Activated CD4-positive, alpha-beta T cell treated with anti-CD3 and anti-CD28 coated beads, Interleukin-2, amount 10 ng/mL, durations not matched to agents 7 days and 5 days (primary cell): Measurements from ENCODE around the gene KRTAP10-7. TPM values are rescaled to one million over a fixed set of nuclear protein-coding genes. Genes with fewer than 3 reads are reported as not detected.
"Not testable (repeated sequence)": the region's sequence is repeated elsewhere in the genome, so short reads cannot be mapped to it uniquely, and the experiment has no call there.

ENCODE experiments used
- CTCF ChIA-PET: fragments of 350-600 bp; sonication (Branson Sonifier 250); formaldehyde crosslinking; loops from one replicate; lab custom pipeline; 2021; ENCODE audit warnings: antibody characterized with exemption; lab: Charles Lee
- POLR2A ChIA-PET: fragments of 350-600 bp; sonication (Branson Sonifier 250); formaldehyde crosslinking; loops from one replicate; lab custom pipeline; 2021; ENCODE audit warnings: antibody characterized with exemption; lab: Charles Lee
- DNase-seq: peaks from one replicate; pipeline ENCODE4 v3.0.0-alpha.2; 2020
- H3K27ac Mint-ChIP-seq: one replicate; pipeline ENCODE4 v1.8.0; 2021; ENCODE audit warnings: mild to moderate bottlenecking, moderate library complexity, mixed read lengths
- H3K27me3 Mint-ChIP-seq: one replicate; pipeline ENCODE4 v1.8.0; 2021; ENCODE audit warnings: mixed read lengths
- H3K36me3 Mint-ChIP-seq: one replicate; pipeline ENCODE4 v1.8.0; 2021; ENCODE audit warnings: low read depth, mixed read lengths
- H3K4me1 Mint-ChIP-seq: one replicate; pipeline ENCODE4 v1.8.0; 2021; ENCODE audit warnings: mixed read lengths
- H3K4me3 Mint-ChIP-seq: one replicate; pipeline ENCODE4 v1.8.0; 2021; ENCODE audit warnings: mild to moderate bottlenecking, moderate library complexity, mixed read lengths
- H3K9me3 Mint-ChIP-seq: one replicate; pipeline ENCODE4 v1.8.0; 2021; ENCODE audit warnings: mixed read lengths
- total RNA-seq, 2 experiments: library from RNA; stranded (reverse); gene quantifications; one replicate each; pipeline ENCODE4 v1.2.3, GENCODE V29; 2021

KRTAP10-7 gene
- total RNA-seq, 2 experiments from 2014 or later, result not detected

- Mint-ChIP-seq H3K36me3 (peaks cover 2% of the 10 kb centered on the region), H3K27me3 (peaks cover 2% of the 10 kb centered on the region), H3K9me3 (peaks cover 24% of the 10 kb centered on the region), H3K27ac (no peak overlapping the region), H3K4me3 (no peak overlapping the region), H3K4me1 (no peaks in the 10 kb centered on the region)
- ChIA-PET CTCF (interaction anchor here (1.2 to 1.3 kb wide), 2 partner anchors 21 to 38 kb away, joined by 3 to 4 read pairs; no protein-coding TSS in a partner anchor), POLR2A (no interaction called here)
- DNase-seq, result no peak
These were observed 25.7 kb upstream of the KRTAP10-7 start for GRCh38 chr21:44574457-44575306.

GRCh38 chr21:44575307-44576024 is 24.9 kb upstream of the KRTAP10-7 start:
- Mint-ChIP-seq H3K27ac (peak overlapping the region; percentile 38), H3K27me3 (peaks cover 4% of the 10 kb centered on the region), H3K9me3 (peaks cover 24% of the 10 kb centered on the region), H3K4me1 (no peaks in the 10 kb centered on the region), H3K4me3 (no peak overlapping the region), H3K36me3 (peaks cover 4% of the 10 kb centered on the region)
- ChIA-PET CTCF (interaction anchor here (1.2 kb wide), 1 partner anchor 39 kb away, joined by 3 read pairs; no protein-coding TSS in a partner anchor), POLR2A (no interaction called here)
- no peak for DNase-seq

DNA sequence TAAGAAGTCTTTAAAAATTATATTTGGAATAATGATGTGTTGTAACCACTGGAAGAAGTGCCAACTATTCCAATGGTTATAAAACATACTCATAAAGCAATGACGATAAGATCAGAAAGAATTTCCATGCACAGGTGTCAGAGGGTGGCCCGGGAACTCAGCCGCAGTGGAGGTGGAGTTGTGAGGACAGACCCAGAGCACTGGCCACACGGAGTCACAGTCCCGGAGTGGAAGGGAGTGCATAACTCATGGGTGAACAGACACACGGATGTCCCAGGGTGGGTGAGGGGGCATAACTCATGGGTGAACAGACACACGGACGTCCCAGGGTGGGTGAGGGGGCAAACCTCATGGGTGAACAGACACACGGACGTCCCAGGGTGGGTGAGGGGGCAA is 24.4 kb upstream of the KRTAP10-7 start:
- no peak overlapping the region for H3K4me3 Mint-ChIP-seq
- peaks cover 5% of the 10 kb centered on the region for H3K36me3 Mint-ChIP-seq
- H3K4me1 Mint-ChIP-seq, result no peaks in the 10 kb centered on the region
- peaks cover 7% of the 10 kb centered on the region for H3K27me3 Mint-ChIP-seq
- ChIA-PET CTCF (no interaction called here), POLR2A (no interaction called here)
- no peak for DNase-seq
- peak overlapping the region; percentile 38 for H3K27ac Mint-ChIP-seq
- H3K9me3 Mint-ChIP-seq, result peaks cover 28% of the 10 kb centered on the region

GRCh38 chr21:44578371-44579055 is 21.9 kb upstream of the KRTAP10-7 start:
- no peak overlapping the region for H3K27ac Mint-ChIP-seq
- ChIA-PET POLR2A (no interaction called here), CTCF (no interaction called here)
- DNase-seq, result no peak
- H3K27me3 Mint-ChIP-seq, result peaks cover 7% of the 10 kb centered on the region
- H3K4me1 Mint-ChIP-seq, result peaks cover 6% of the 10 kb centered on the region
- H3K36me3 Mint-ChIP-seq, result peaks cover 8% of the 10 kb centered on the region
- H3K9me3 Mint-ChIP-seq, result peaks cover 31% of the 10 kb centered on the region
- no peak overlapping the region for H3K4me3 Mint-ChIP-seq

- H3K27ac Mint-ChIP-seq, result no peak overlapping the region
- ChIA-PET CTCF (no interaction called here), POLR2A (no interaction called here)
- H3K27me3 Mint-ChIP-seq, result peaks cover 7% of the 10 kb centered on the region
- peaks cover 13% of the 10 kb centered on the region for H3K4me1 Mint-ChIP-seq
- peaks cover 8% of the 10 kb centered on the region for H3K36me3 Mint-ChIP-seq
- peaks cover 31% of the 10 kb centered on the region for H3K9me3 Mint-ChIP-seq
- DNase-seq, result no peak
- H3K4me3 Mint-ChIP-seq, result no peak overlapping the region
These were observed 21.2 kb upstream of the KRTAP10-7 start for GRCh38 chr21:44579056-44579832.

DNA sequence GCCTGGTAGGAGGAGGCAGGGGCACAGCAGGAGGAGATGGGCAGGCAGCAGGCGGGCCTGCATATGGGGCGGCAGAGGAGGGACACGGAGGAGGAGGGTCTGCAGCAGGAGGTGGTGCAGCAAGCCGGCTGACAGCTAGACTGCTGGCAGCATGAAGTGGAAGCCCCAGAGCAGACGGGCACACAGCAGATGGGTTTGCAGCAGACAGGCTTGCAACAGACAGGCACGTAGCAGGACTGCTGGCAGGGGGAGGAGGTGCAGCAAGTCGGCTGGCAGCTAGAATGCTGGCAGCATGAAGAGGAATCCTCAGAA is 20.6 kb upstream of the KRTAP10-7 start:
- Mint-ChIP-seq H3K4me3 (peak overlapping the region; percentile 4), H3K9me3 (peaks cover 31% of the 10 kb centered on the region), H3K36me3 (peaks cover 8% of the 10 kb centered on the region), H3K27ac (no peak overlapping the region), H3K27me3 (peaks cover 7% of the 10 kb centered on the region), H3K4me1 (peaks cover 14% of the 10 kb centered on the region)
- DNase-seq, result no peak
- ChIA-PET CTCF (no interaction called here), POLR2A (no interaction called here)

DNA sequence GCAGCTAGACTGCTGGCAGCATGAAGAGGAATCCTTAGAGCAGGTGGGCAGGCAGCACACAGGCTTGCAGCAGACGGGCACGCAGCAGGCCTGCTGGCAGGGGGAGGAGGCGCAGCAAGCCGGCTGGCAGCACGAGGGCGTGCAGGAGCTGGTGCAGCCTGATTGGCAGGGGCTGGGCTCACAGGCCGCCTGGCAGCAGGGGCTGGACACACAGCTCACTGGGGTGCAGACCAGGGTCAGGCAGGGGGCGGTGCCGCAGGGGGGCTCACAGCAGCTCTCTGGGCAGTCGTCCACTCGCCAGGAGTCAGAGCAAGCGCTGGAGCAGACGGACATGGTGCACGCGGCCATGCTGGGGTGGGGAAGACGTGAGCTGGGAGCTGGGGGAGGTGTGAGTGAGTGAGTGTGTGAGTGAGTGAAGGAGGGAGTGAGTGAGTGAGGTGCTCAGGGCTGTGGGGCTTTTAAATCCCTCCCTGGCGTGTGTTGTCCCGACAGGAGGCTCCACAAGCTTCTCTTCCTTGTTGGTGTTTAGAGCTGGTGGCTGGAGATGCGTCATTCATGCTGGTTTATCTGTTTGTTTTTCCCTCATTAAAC is 20.1 kb upstream of the KRTAP10-7 start, which contains the start of gene KRTAP10-5:
TSS of gene KRTAP10-5 (minus strand) at position 374 of the 591 bp plus-strand sequence. CDS start at position 348, 26 bp downstream.
- H3K36me3 Mint-ChIP-seq, H3K27ac Mint-ChIP-seq, CTCF ChIA-PET, DNase-seq, POLR2A ChIA-PET: not testable (repeated sequence)
- peaks cover 14% of the 10 kb centered on the region for H3K4me1 Mint-ChIP-seq
- H3K4me3 Mint-ChIP-seq, result peak within 1 kb of the TSS; percentile 4
- H3K27me3 Mint-ChIP-seq, result peaks cover 11% of the 10 kb centered on the region
- H3K9me3 Mint-ChIP-seq, result peaks cover 31% of the 10 kb centered on the region

DNA sequence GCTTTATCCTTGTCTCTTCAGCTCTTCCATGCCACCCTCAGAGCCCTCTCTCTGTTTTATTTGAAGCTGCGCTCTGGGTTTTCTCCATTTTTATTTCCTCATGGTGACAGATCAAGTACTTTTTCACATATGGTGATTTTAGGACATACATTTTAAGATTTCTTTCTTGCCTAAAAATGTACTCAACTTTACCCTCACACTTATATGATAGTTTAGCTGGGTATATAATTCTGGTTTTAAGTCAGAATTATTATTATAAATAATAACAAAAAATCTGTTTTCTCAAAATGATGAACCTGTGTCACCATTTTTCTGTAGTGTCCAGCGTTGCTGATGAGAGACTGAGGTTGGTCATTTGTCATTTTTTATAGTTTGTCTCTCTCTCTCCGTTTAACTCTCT is 19.2 kb upstream of the KRTAP10-7 start:
- Mint-ChIP-seq H3K9me3 (peaks cover 28% of the 10 kb centered on the region), H3K36me3 (peaks cover 8% of the 10 kb centered on the region), H3K4me1 (peaks cover 14% of the 10 kb centered on the region), H3K27ac (no peak overlapping the region), H3K27me3 (peaks cover 12% of the 10 kb centered on the region), H3K4me3 (no peak overlapping the region)
- ChIA-PET CTCF (no interaction called here), POLR2A (no interaction called here)
- DNase-seq, result no peak

GRCh38 chr21:44582055-44582454 is 18.3 kb upstream of the KRTAP10-7 start:
- Mint-ChIP-seq H3K4me3 (no peak overlapping the region), H3K4me1 (peaks cover 14% of the 10 kb centered on the region), H3K36me3 (peaks cover 8% of the 10 kb centered on the region), H3K27ac (no peak overlapping the region), H3K27me3 (peaks cover 18% of the 10 kb centered on the region), H3K9me3 (peaks cover 23% of the 10 kb centered on the region)
- ChIA-PET POLR2A (no interaction called here), CTCF (no interaction called here)
- no peak for DNase-seq

- Mint-ChIP-seq H3K27ac (no peak overlapping the region), H3K9me3 (peaks cover 14% of the 10 kb centered on the region), H3K4me1 (peaks cover 14% of the 10 kb centered on the region), H3K27me3 (peaks cover 25% of the 10 kb centered on the region), H3K4me3 (no peak overlapping the region), H3K36me3 (peaks cover 6% of the 10 kb centered on the region)
- ChIA-PET POLR2A (no interaction called here), CTCF (interaction anchor here (1.0 to 1.9 kb wide), 2 partner anchors 12 to 92 kb away, joined by 3 to 6 read pairs; no protein-coding TSS in a partner anchor)
- no peak for DNase-seq
These were observed 17.2 kb upstream of the KRTAP10-7 start for GRCh38 chr21:44583089-44583799.

- Mint-ChIP-seq H3K4me3 (no peak overlapping the region), H3K9me3 (peaks cover 12% of the 10 kb centered on the region), H3K27ac (no peak overlapping the region), H3K36me3 (peaks cover 6% of the 10 kb centered on the region), H3K27me3 (peaks cover 25% of the 10 kb centered on the region), H3K4me1 (peaks cover 14% of the 10 kb centered on the region)
- ChIA-PET POLR2A (no interaction called here), CTCF (interaction anchor here (1.0 to 1.9 kb wide), 2 partner anchors 12 to 92 kb away, joined by 3 to 6 read pairs; no protein-coding TSS in a partner anchor)
- peak; percentile 26 for DNase-seq
These were observed 16.6 kb upstream of the KRTAP10-7 start for GRCh38 chr21:44583800-44584147.
